Measurements from ENCODE around the gene TP53. TPM values are rescaled to one million over a fixed set of nuclear protein-coding genes. Genes with fewer than 3 reads are reported as not detected.

Gene TP53
- 56.4 and 82.5 TPM in 2 replicates for total RNA-seq

GRCh38 chr17:7687072-7687907 lies at the start of gene TP53:
TSS of gene TP53 (minus strand) at chr17:7687490. CDS start at chr17:7676594, 10,896 bp downstream.

DNA sequence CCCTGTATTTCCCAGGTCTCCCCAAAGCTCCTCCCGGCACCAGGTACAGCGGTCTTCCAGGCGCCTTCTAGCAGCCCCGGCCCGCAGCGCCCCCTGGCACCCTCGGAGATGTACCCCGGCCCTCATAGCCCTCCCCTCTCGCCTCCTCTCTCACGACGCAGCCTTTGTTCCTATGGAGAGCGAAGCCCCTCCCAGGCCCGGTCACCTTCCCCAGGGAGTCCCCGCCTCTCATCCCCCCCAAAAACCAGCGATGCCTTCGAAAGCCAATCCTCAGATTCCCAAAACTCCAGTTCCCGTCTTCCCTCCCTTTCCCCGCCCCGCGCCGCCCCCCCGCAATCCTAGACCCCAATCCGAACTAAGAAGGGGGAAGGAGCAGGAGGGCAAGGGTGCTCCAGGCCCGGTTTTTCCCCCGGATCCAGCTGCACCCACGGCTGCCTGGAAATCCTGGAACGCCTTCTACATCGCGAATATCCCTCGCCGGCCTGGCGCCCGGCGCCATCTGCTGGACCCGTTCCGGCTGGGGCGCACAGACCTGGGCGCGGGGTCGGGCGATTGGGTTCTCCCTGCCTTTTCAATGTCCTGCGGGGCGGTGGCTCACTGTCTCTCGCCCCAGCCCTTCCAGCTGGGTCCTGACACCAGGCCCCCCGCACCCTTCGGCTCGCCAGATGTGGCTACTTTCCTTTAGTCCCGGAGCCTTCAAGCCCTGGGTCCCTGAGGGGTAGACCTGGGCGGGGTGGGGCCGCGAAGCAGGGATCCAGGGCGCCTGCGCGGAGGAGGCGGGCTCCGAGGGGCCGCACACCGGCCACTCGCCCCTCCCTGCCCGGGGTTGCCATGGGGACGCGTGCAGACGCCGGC lies 29.8 kb upstream of the TP53 start, which contains the start of gene DNAH2:
TSS of gene DNAH2 (plus strand) at position 844 of the 855 bp plus-strand sequence. CDS start 1,991 bp downstream, outside the sequence.

GRCh38 chr17:7704601-7705268 lies 17.4 kb upstream of the TP53 start, which contains the start of gene EFNB3:
TSS of gene EFNB3 (plus strand) at chr17:7705202. CDS start at chr17:7705599, 397 bp downstream.

DNA sequence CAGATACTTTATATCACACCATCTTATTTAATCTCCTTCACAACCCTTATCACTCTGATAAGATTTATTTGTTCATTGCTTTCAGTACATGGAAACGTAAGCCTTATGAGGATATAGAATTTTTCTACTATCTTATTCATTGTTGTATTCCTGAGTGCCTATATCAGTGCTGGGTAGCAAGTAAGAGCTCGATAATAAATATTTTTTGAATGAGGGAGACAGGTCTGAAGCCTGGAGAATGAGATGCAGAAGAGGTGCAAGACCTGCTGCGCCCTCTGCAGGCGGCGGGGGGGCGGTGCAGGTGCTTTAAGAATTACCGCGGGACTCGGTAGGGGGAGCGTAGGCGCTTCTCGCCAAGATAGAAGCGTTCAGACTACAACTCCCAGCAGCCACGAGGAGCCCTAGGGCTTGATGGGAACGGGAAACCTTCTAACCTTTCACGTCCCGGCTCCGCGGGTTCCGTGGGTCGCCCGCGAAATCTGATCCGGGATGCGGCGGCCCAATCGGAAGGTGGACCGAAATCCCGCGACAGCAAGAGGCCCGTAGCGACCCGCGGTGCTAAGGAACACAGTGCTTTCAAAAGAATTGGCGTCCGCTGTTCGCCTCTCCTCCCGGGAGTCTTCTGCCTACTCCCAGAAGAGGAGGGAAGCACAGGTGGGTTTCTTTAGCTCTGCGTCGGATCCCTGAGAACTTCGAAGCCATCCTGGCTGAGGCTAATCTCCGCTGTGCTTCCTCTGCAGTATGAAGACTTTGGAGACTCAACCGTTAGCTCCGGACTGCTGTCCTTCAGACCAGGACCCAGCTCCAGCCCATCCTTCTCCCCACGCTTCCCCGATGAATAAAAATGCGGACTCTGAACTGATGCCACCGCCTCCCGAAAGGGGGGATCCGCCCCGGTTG lies 868 bp upstream of the TP53 start, which contains the start of gene WRAP53:
TSS of gene WRAP53 (plus strand) at position 570 of the 900 bp plus-strand sequence. CDS start at position 742, 172 bp downstream.

GRCh38 chr17:7650509-7651096 lies 36.7 kb downstream of the TP53 start, which contains the start of gene ATP1B2:
TSS of gene ATP1B2 (plus strand) at chr17:7650926. CDS start at chr17:7651519, 593 bp downstream.

GRCh38 chr17:7629939-7630571 lies 57.2 kb downstream of the TP53 start, which contains the start of gene SHBG:
TSS of gene SHBG (plus strand) at chr17:7630135. CDS start at chr17:7630173, 38 bp downstream.

DNA sequence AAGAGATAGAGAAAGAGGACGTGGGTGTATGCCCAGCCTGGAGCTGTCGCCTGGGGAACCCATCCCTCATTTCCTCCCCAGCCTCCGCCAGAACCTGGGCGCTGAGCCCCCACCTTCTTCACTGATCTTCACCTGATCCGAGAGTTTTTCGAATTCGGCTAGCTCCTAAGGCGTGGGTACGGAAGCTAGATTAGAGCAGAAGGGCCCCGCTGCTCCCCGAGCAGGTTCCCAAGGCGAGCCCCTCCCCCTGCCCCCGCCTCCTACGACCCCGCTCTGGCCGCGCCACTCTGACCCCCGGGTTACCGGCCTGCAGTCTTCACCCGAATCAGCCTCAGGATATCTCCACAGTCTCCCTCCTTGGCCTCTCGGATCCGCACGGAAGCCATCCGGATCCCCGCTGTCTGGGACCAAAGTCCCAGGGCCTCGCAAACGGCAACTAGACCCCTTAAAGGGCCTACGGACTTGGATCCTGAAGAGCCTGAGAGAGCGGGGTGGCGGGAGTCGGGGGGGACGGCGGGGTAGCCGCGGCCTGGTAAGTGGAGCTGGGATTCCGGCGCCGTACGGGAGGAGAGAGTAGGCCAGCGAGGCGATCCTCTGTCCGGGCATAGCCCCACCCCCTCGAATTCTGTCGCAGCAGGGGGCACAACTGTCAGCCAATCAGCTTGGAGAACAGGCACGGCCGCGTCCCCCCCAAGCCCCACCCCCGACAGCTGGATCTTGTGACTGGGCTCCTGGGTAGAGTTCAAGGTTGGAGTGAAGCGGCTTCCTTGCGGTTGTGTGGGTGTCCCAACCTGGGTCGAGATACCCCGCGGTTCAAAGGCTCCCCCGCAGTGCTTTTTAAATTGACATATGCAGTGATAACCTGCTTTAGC lies 59.8 kb downstream of the TP53 start, which contains the start of gene SAT2:
TSS of gene SAT2 (minus strand) at position 572 of the 872 bp plus-strand sequence. CDS start at position 386, 186 bp downstream.

Other genes with a start within 250 kb of the TP53 start
- gene FGF11, start 248.0 kb downstream of the TP53 start, total RNA-seq: under 0.01 and 0.44 TPM in 2 replicates
- gene CHRNB1, start 242.4 kb downstream of the TP53 start, total RNA-seq: 2.9 and 3.3 TPM in 2 replicates
- gene ZBTB4, start 207.9 kb downstream of the TP53 start, total RNA-seq: 24.3 and 35.8 TPM in 2 replicates
- gene SLC35G6, start 206.0 kb downstream of the TP53 start, total RNA-seq: not detected in 2 replicates
- 75.7 and 125 TPM in 2 replicates for gene POLR2A, start 203.1 kb downstream of the TP53 start, total RNA-seq
- 10.2 and 10.7 TPM in 2 replicates for gene TNFSF12, start 138.4 kb downstream of the TP53 start, total RNA-seq
- 0.44 and 0.72 TPM in 2 replicates for gene TNFSF13, start 128.7 kb downstream of the TP53 start, total RNA-seq
- gene SENP3, start 125.6 kb downstream of the TP53 start, total RNA-seq: 56.9 and 109 TPM in 2 replicates
- gene CD68, start 107.9 kb downstream of the TP53 start, total RNA-seq: 16.9 and 20.6 TPM in 2 replicates
- 103 and 203 TPM in 2 replicates for gene MPDU1, start 103.6 kb downstream of the TP53 start, total RNA-seq
- 0.22 and 0.57 TPM in 2 replicates for gene SOX15, start 97.4 kb downstream of the TP53 start, total RNA-seq
- gene FXR2, start 72.6 kb downstream of the TP53 start, total RNA-seq: 40.0 and 60.8 TPM in 2 replicates
- 16.5 and 26.0 TPM in 2 replicates for gene SAT2, start 59.7 kb downstream of the TP53 start, total RNA-seq
- gene SHBG, start 57.4 kb downstream of the TP53 start, total RNA-seq: 1.8 TPM in 1 of 2 replicates, not detected in the other
- not detected in 2 replicates for gene ATP1B2, start 36.6 kb downstream of the TP53 start, total RNA-seq
- 3.3 and 15.7 TPM in 2 replicates for gene WRAP53, start 987 bp upstream of the TP53 start, total RNA-seq
- 0.72 and 1.5 TPM in 2 replicates for gene EFNB3, start 17.7 kb upstream of the TP53 start, total RNA-seq
- 0.88 TPM in 1 of 2 replicates, not detected in the other for gene DNAH2, start 30.3 kb upstream of the TP53 start, total RNA-seq
- gene KDM6B, start 146.7 kb upstream of the TP53 start, total RNA-seq: 7.2 and 8.0 TPM in 2 replicates
- 1.4 and 10.7 TPM in 2 replicates for gene TMEM88, start 167.6 kb upstream of the TP53 start, total RNA-seq
- 37.7 and 40.0 TPM in 2 replicates for gene NAA38, start 170.1 kb upstream of the TP53 start, total RNA-seq
- 6.1 and 8.0 TPM in 2 replicates for gene CYB5D1, start 170.5 kb upstream of the TP53 start, total RNA-seq
- 56.3 and 73.5 TPM in 2 replicates for gene CHD3, start 201.3 kb upstream of the TP53 start, total RNA-seq
- 1.1 and 6.2 TPM in 2 replicates for gene RNF227, start 228.8 kb upstream of the TP53 start, total RNA-seq
- gene KCNAB3, start 242.4 kb upstream of the TP53 start, total RNA-seq: 1.9 TPM in 1 of 2 replicates, not detected in the other
- 47.0 and 68.7 TPM in 2 replicates for gene TRAPPC1, start 244.5 kb upstream of the TP53 start, total RNA-seq
- 19.3 and 37.2 TPM in 2 replicates for gene CNTROB, start 244.7 kb upstream of the TP53 start, total RNA-seq